WTC11 (cell line): ENCODE data around the gene CBX1. TPM values are rescaled to one million over a fixed set of nuclear protein-coding genes. Genes with fewer than 3 reads are reported as not detected.

Experiments
- ATAC-seq: fragments of 200-7000 bp; cut with Tn5 transposase; 2 replicates; pipeline ENCODE4 v1.10.0; 2021; ENCODE audit warnings: mild to moderate bottlenecking, moderate library complexity
- CTCF ChIA-PET: fragments of 300-600 bp; sonication (Branson Sonifier 250); formaldehyde crosslinking; loops from one replicate; lab custom pipeline; 2021; ENCODE audit warnings: antibody characterized with exemption; lab: Charles Lee
- POLR2A ChIA-PET: fragments of 350-600 bp; sonication (Branson Sonifier 250); formaldehyde crosslinking; loops from one replicate; lab custom pipeline; 2021; ENCODE audit warnings: antibody characterized with exemption; lab: Charles Lee
- DNase-seq: peaks from one replicate; pipeline ENCODE4 v3.0.0; 2021; ENCODE audit warnings: low spot score
- H3K27ac Mint-ChIP-seq: 2 replicates; pipeline ENCODE4 v1.8.0; 2021; ENCODE audit warnings: mixed read lengths
- H3K27me3 Mint-ChIP-seq: 2 replicates; pipeline ENCODE4 v1.8.0; 2021; ENCODE audit warnings: low read depth, mild to moderate bottlenecking, moderate library complexity, mixed read lengths
- H3K36me3 Mint-ChIP-seq: 2 replicates; pipeline ENCODE4 v1.8.0; 2021; ENCODE audit warnings: mixed read lengths
- H3K4me1 Mint-ChIP-seq: 2 replicates; pipeline ENCODE4 v1.8.0; 2022; ENCODE audit warnings: mixed read lengths
- H3K4me3 Mint-ChIP-seq: 2 replicates; pipeline ENCODE4 v1.8.0; 2021; ENCODE audit warnings: mild to moderate bottlenecking, moderate library complexity, mixed read lengths
- H3K9me3 Mint-ChIP-seq: 2 replicates; pipeline ENCODE4 v1.8.0; 2021; ENCODE audit warnings: mixed read lengths
- ARID4B ChIP-seq: sonication (generic); formaldehyde crosslinking; IDR thresholded peaks from 2 replicates; pipeline ENCODE4 v1.8.0; 2023; ENCODE audit warnings: missing genetic modification reagents, mild to moderate bottlenecking, borderline replicate concordance
- ATF3 ChIP-seq: sonication (generic); formaldehyde crosslinking; conservative IDR thresholded peaks from 2 replicates; pipeline ENCODE4 v1.8.1; 2022; ENCODE audit warnings: mild to moderate bottlenecking, missing genetic modification reagents
- CREB1 ChIP-seq: sonication (generic); formaldehyde crosslinking; IDR thresholded peaks from 2 replicates; pipeline ENCODE4 v1.8.0; 2023; ENCODE audit warnings: mild to moderate bottlenecking, missing genetic modification reagents
- E2F1 ChIP-seq: sonication (generic); formaldehyde crosslinking; IDR thresholded peaks from 2 replicates; pipeline ENCODE4 v1.8.0; 2022; ENCODE audit warnings: mild to moderate bottlenecking, missing genetic modification reagents
- FOXK1 ChIP-seq: sonication (generic); formaldehyde crosslinking; IDR thresholded peaks from 2 replicates; pipeline ENCODE4 v1.8.0; 2022; ENCODE audit warnings: mild to moderate bottlenecking, moderate library complexity, missing genetic modification reagents
- IRF2 ChIP-seq: sonication (generic); formaldehyde crosslinking; IDR thresholded peaks from 2 replicates; pipeline ENCODE4 v1.8.0; 2022; ENCODE audit warnings: low read depth, missing genetic modification reagents, borderline replicate concordance
- MYBL2 ChIP-seq: sonication (generic); formaldehyde crosslinking; IDR thresholded peaks from 2 replicates; pipeline ENCODE4 v1.8.1; 2023; ENCODE audit warnings: mild to moderate bottlenecking, moderate library complexity, missing genetic modification reagents
- NR2C2 ChIP-seq: sonication (generic); formaldehyde crosslinking; IDR thresholded peaks from 2 replicates; pipeline ENCODE4 v1.8.0; 2022; ENCODE audit warnings: mild to moderate bottlenecking, missing genetic modification reagents
- RELA ChIP-seq: sonication (generic); formaldehyde crosslinking; IDR thresholded peaks from 2 replicates; pipeline ENCODE4 v1.8.1; 2022; ENCODE audit warnings: missing genetic modification reagents, mild to moderate bottlenecking, borderline replicate concordance
- SMAD3 ChIP-seq: sonication (generic); formaldehyde crosslinking; IDR thresholded peaks from 2 replicates; pipeline ENCODE4 v1.8.0; 2022; ENCODE audit warnings: missing genetic modification reagents, mild to moderate bottlenecking, borderline replicate concordance
- SP1 ChIP-seq: sonication (generic); formaldehyde crosslinking; conservative IDR thresholded peaks from 2 replicates; pipeline ENCODE4 v1.8.1; 2022; ENCODE audit warnings: missing genetic modification reagents
- TCF7 ChIP-seq: sonication (generic); formaldehyde crosslinking; IDR thresholded peaks from 2 replicates; pipeline ENCODE4 v1.8.0; 2022; ENCODE audit warnings: mild to moderate bottlenecking, low read depth, missing genetic modification reagents, moderate library complexity
- TEAD4 ChIP-seq: sonication (generic); formaldehyde crosslinking; IDR thresholded peaks from 2 replicates; pipeline ENCODE4 v1.8.0; 2022; ENCODE audit warnings: mild to moderate bottlenecking, missing genetic modification reagents
- TP53 ChIP-seq: sonication (generic); formaldehyde crosslinking; IDR thresholded peaks from 2 replicates; pipeline ENCODE4 v1.8.1; 2023; ENCODE audit warnings: mild to moderate bottlenecking, missing genetic modification reagents
- ZNF121 ChIP-seq: sonication (generic); formaldehyde crosslinking; IDR thresholded peaks from 2 replicates; pipeline ENCODE4 v1.8.0; 2023; ENCODE audit warnings: missing genetic modification reagents
- ZNF219 ChIP-seq: sonication (generic); formaldehyde crosslinking; IDR thresholded peaks from 2 replicates; pipeline ENCODE4 v1.8.0; 2023; ENCODE audit warnings: missing genetic modification reagents, mild to moderate bottlenecking, borderline replicate concordance
- ZNF263 ChIP-seq: sonication (generic); formaldehyde crosslinking; IDR thresholded peaks from 2 replicates; pipeline ENCODE4 v1.8.1; 2022; ENCODE audit warnings: low read depth, mild to moderate bottlenecking, moderate library complexity, missing genetic modification reagents
- ZNF281 ChIP-seq: sonication (generic); formaldehyde crosslinking; IDR thresholded peaks from 2 replicates; pipeline ENCODE4 v1.8.0; 2023; ENCODE audit warnings: mild to moderate bottlenecking, missing genetic modification reagents
- total RNA-seq: library from RNA; stranded (reverse); gene quantifications from 3 replicates; pipeline ENCODE4 v1.2.3, GENCODE V29; 2021

The CBX1 gene
- total RNA-seq, 1 experiment from 2014 or later: 162 TPM

- TF ChIP-seq NR2C2 (CRISPR knock-in tag): no peak
- TF ChIP-seq ATF3 (CRISPR knock-in tag): no peak
- TF ChIP-seq SMAD3 (CRISPR knock-in tag): no peak
- TF ChIP-seq TCF7 (CRISPR knock-in tag): no peak
These were observed 36.6 kb downstream of the CBX1 start (continued) for GRCh38 chr17:48064638-48065037.

- H3K9me3 Mint-ChIP-seq: no peaks in the 10 kb centered on the region
- TF ChIP-seq ZNF263: no peak
- ATAC-seq (no peak), DNase-seq (no peak)
- H3K27ac Mint-ChIP-seq: peak overlapping the region; percentile 71; the same call in 1 of the 2 replicates
- H3K36me3 Mint-ChIP-seq: peaks cover 65% of the 10 kb centered on the region
- no peak overlapping the region for H3K4me3 Mint-ChIP-seq
- no peaks in the 10 kb centered on the region for H3K27me3 Mint-ChIP-seq
- ChIA-PET CTCF (interaction anchor here (0.9 to 6.6 kb wide), 3 partner anchors 26 to 84 kb away, joined by 4 to 66 read pairs (median 6); no protein-coding TSS in a partner anchor), POLR2A (interaction anchor here (1.0 to 5.5 kb wide), 2 partner anchors 8 to 14 kb away, joined by 5 to 32 read pairs; partner anchors contain the start of gene NFE2L1)
- peaks cover 14% of the 10 kb centered on the region for H3K4me1 Mint-ChIP-seq
These were observed 39.0 kb downstream of the CBX1 start for GRCh38 chr17:48062273-48062672.

GRCh38 chr17:48060249-48060648 is 41.0 kb downstream of the CBX1 start:
- TF ChIP-seq E2F1 (CRISPR knock-in tag) (no peak), ATF3 (CRISPR knock-in tag) (no peak), SP1 (no peak), ZNF219 (no peak), ARID4B (CRISPR knock-in tag) (no peak), TEAD4 (CRISPR knock-in tag) (no peak), CREB1 (no peak), MYBL2 (CRISPR knock-in tag) (no peak), TP53 (CRISPR knock-in tag) (no peak), RELA (CRISPR knock-in tag) (no peak), FOXK1 (CRISPR knock-in tag) (no peak), IRF2 (CRISPR knock-in tag) (no peak), ZNF281 (CRISPR knock-in tag) (no peak), ZNF121 (no peak)
- TF ChIP-seq, all 79 proteins: peak for 0
- Mint-ChIP-seq H3K4me1 (peaks cover 25% of the 10 kb centered on the region), H3K9me3 (no peaks in the 10 kb centered on the region), H3K27me3 (no peaks in the 10 kb centered on the region), H3K36me3 (peaks cover 72% of the 10 kb centered on the region), H3K4me3 (no peak overlapping the region), H3K27ac (peak overlapping the region; percentile 65; the same call in 1 of the 2 replicates)
- DNase-seq: no peak
- ChIA-PET POLR2A (interaction anchor here (5.5 kb wide), 1 partner anchor 12 kb away, joined by 32 read pairs; the partner anchor contains the start of gene NFE2L1), CTCF (interaction anchor here (2.3 kb wide), 1 partner anchor 24 kb away, joined by 6 read pairs; no protein-coding TSS in a partner anchor)
- ATAC-seq: no peak
